HG02623 (cell line): ENCODE results near the gene CHCHD4.

Source experiments
- ATAC-seq: cut with Tn5 transposase; IDR thresholded peaks from one replicate; pipeline ENCODE4 v1.9.1; 2021; ENCODE audit warnings: moderate library complexity; ENCODE audit not compliant: unreplicated experiment

CHCHD4 gene

GRCh38 chr3:14124615-14125192 lies at the start of gene CHCHD4, which contains the start of gene TMEM43:
TSS of gene CHCHD4 (minus strand) at chr3:14124870. CDS start at chr3:14124676, 194 bp downstream.
TSS of gene TMEM43 (plus strand) at chr3:14125052. CDS start at chr3:14125194, 142 bp downstream.
- peak; percentile 87 for ATAC-seq

- ATAC-seq, result no peak
These were observed 47.8 kb upstream of the CHCHD4 start for GRCh38 chr3:14172496-14172895.

- ATAC-seq, result no peak
These were observed 46.0 kb upstream of the CHCHD4 start for GRCh38 chr3:14170531-14171159.

- ATAC-seq, result no peak
These were observed 45.2 kb upstream of the CHCHD4 start for GRCh38 chr3:14169871-14170270.

- no peak for ATAC-seq
These were observed 44.8 kb upstream of the CHCHD4 start for GRCh38 chr3:14169435-14169834.

- ATAC-seq, result no peak
These were observed 42.4 kb upstream of the CHCHD4 start for GRCh38 chr3:14166877-14167603.

- no peak for ATAC-seq
These were observed 37.5 kb upstream of the CHCHD4 start for GRCh38 chr3:14162178-14162577.

GRCh38 chr3:14161282-14161681 lies 36.6 kb upstream of the CHCHD4 start:
- ATAC-seq, result no peak

GRCh38 chr3:14159426-14159825 lies 34.8 kb upstream of the CHCHD4 start:
- no peak for ATAC-seq

GRCh38 chr3:14158370-14158769 lies 33.7 kb upstream of the CHCHD4 start:
- ATAC-seq, result no peak

- no peak for ATAC-seq
These were observed 33.3 kb upstream of the CHCHD4 start for GRCh38 chr3:14157951-14158350.

GRCh38 chr3:14156843-14157561 lies 32.3 kb upstream of the CHCHD4 start:
- ATAC-seq, result no peak

GRCh38 chr3:14156201-14156600 lies 31.5 kb upstream of the CHCHD4 start:
- ATAC-seq, result no peak

GRCh38 chr3:14154895-14155440 lies 30.3 kb upstream of the CHCHD4 start:
- no peak for ATAC-seq

GRCh38 chr3:14154276-14154675 lies 29.6 kb upstream of the CHCHD4 start:
- no peak for ATAC-seq

GRCh38 chr3:14153663-14154062 lies 29.0 kb upstream of the CHCHD4 start:
- no peak for ATAC-seq

- ATAC-seq, result no peak
These were observed 28.3 kb upstream of the CHCHD4 start for GRCh38 chr3:14152963-14153355.

- ATAC-seq, result no peak
These were observed 27.7 kb upstream of the CHCHD4 start for GRCh38 chr3:14152233-14152962.

- no peak for ATAC-seq
These were observed 26.9 kb upstream of the CHCHD4 start for GRCh38 chr3:14151471-14152083.
